Frontal cortex (tissue), 4 donors: ENCODE data around the gene ZSCAN23. TPM values are rescaled to one million over a fixed set of nuclear protein-coding genes. Genes with fewer than 3 reads are reported as not detected.
"Not testable (repeated sequence)": the region's sequence is repeated elsewhere in the genome, so short reads cannot be mapped to it uniquely, and the experiment has no call there.

Experiments
- DNase-seq, 2 donors: peaks; one replicate each; pipeline ENCODE4 v3.0.0; 2012; ENCODE audit warnings: low spot score in 2 of 2
- FAIRE-seq: peaks from 2 replicates; lab custom pipeline; 2012; peaks lifted over from hg19 to GRCh38; lab: Jason Lieb, UNC
- total RNA-seq: library from RNA; depleted of rRNA; stranded (reverse); fragments of >200 nt; gene quantifications from one replicate; pipeline ENCODE4 v1.2.3, GENCODE V29; 2014
- donor health status: control.
- donor health status: control.
- donor health status: control.

ZSCAN23 gene
- total RNA-seq, 1 donor from 2014 or later = 11.0 TPM

DNA sequence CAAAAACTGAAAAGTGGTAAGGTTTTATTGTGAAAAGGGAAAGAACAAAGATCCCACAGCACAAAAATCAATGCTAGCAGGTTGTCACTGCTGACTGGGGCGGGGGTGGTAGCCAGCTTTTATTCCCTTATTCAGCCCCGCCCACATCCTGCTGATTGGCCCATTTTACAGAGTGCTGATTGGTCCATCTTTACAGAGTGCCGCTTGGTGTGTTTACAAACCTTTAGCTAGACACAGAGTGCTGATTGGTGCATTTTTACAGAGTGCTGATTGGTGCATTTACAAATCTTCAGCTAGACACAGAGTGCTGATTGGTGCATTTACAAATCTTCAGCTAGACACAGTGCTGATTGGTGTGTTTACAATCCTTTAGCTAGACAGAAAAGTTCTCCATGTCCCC is 1.5 kb upstream of the ZSCAN23 start:
- not testable (repeated sequence) for FAIRE-seq, DNase-seq

DNA sequence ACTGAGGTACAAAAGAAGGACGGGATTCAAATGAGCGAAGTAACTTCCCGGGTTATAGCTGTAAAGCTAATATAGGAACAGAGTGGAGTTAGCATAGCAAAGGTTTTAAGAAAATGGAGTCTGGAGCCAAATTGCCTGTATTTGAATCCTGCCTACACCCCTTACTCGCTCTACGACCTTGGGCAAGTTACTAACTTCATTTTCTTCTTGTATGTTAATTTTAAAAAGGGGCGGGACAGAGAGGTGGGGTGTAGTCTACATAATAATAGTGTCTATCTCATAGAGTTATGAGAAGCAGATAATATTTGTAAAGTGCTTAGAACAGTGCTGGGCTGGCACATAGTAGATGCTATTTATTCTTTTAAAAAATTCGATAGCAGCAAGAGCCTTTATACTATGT is 705 bp downstream of the ZSCAN23 start:
- FAIRE-seq (no peak), DNase-seq (no peak)

DNA sequence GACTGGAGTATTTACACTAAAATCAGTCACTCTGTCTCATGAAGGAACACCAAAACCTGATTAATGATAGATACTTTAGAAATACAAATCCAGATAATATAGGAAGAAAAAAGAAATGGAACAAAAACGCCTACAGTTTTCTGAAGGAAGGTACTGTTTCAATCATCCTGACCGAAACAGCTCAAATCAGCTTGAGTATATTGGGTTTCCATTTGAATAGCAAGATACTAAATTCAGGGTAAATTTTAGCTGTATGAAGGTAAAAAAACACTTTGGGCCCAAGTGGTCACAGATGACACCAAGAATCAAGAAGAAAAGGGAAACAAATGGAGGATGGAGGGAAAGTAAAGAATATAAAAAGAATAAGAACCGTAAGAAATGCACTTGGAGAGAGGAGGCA is 6.9 kb downstream of the ZSCAN23 start:
- FAIRE-seq = no peak

DNA sequence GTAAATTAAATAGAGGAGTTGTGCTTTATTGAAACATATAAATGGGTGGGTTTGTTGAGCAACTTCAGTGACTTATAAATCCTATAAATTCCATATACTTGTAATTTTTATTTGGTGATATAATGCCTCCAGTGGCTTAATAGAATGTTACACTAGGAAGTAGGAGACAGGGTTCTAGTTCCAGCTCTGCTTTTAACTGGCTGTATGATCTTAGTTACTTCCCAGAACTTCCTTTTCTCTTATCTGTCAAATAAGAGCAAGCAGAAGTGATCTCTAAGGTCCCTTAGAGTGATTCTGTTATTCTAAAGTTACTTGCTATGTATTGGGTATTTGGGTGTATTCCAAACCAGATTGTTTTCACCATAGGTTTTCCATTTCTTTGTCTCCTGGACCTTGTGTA is 10.2 kb downstream of the ZSCAN23 start:
- FAIRE-seq (no peak), DNase-seq (no peak)

More for the DNA sequence above, 6.9 kb downstream of the ZSCAN23 start:
- no peak for DNase-seq

DNA sequence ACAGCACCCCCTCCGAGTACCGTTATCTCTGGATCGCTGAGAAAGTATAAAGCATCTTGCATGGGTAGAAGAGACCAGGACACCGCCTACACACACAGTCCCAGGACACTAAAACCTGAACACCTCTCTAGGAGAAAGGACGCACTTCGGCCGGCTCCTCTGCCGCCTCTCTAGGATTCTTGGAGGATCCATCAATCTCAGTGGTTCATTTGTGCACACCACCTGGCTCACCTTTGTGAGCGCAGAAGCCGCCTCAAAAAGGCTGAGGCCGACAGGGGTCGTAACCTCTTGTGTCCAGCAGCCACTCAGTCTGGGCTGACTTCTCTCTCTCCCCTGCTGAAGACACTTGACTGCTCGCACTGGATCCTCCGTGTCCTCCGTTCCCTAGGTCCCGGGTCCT is 13.5 kb downstream of the ZSCAN23 start:
- FAIRE-seq (no peak), DNase-seq (no peak)

DNA sequence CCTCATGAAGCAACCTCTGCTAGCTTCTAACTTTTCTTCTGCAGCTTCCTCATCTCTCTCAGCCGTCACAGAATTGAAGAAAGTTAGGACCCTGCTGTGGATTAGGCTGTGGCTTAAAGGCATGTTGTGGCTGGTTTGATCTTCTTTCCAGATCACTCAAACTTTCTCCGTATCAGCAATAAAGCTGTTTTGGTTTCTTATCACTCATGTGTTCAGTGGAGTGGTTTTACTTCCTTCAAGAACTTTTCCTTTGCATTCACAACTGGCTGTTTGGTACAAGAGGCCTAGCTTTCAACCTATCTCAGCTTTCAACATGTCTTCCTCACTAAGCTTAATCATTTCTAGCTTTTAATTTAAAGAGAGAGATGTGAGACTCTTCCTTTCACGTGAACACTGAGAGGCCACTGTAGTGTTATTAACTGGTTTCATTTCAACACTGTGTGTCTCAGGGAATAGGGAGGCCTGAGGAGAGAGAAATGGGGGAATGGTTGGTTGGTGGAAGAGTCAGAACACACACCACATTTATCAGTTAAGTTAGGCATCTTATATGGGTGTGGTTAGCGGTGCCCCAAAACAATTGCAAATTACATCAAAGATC is 17.2 kb downstream of the ZSCAN23 start:
- DNase-seq (no peak), FAIRE-seq (no peak)

DNA sequence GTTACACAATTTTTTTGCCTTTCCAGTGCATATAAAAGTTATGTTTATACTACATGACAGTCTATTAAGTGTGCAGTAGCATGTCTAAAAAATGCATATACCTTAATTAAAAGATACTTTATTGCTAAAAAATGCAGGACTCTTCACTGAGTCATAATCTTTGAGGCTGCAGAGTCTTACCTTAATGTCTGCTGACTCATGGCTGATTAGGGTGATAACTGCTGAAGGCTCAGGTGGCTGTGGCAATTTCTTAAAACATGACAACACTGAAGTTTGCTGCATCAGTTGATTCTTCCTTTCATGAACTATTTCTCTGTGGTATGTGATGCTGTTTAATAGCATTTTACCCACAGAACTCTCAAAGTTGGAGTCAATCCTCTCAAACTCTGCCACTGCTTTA is 19.1 kb downstream of the ZSCAN23 start:
- FAIRE-seq (no peak), DNase-seq (no peak)

DNA sequence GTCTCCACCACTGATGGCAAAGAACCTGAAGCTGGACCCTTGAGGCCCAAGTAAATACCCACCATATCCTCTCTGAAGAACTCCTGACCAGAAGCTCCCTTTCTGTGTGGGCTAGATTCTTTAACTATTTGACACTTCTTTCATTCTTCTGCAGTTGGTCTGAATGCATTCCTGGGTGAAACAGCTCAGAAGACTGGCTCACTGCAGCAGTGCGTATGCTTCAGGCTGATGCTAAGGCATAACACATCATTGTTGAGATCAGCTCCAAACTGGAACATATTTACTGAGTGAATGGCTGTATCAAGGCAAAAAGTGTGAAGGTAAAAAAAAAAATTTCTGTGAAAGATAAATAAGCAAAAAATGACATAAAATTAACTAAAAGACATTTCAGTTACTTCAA is 19.7 kb downstream of the ZSCAN23 start:
- FAIRE-seq (no peak), DNase-seq (no peak)

DNA sequence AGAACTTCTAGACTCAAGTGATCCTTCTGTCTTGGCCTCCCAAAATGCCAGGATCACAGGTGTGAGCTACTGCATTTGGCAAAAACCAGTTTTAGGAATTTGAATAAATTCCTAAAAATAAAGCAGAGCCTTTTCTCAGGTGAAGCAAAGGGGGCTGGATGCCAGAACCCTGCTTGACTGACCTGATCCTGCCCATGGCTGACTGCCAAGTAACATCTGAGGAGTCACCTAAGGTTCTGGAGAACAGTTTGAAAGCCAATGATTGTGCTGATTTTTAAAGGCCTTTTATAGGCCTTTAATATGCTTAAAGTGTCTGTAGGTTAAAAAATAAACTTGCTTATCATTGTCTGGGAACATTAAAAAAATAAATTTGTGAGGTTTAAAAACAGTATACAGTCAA is 29.6 kb downstream of the ZSCAN23 start:
- FAIRE-seq (no peak), DNase-seq (no peak)

DNA sequence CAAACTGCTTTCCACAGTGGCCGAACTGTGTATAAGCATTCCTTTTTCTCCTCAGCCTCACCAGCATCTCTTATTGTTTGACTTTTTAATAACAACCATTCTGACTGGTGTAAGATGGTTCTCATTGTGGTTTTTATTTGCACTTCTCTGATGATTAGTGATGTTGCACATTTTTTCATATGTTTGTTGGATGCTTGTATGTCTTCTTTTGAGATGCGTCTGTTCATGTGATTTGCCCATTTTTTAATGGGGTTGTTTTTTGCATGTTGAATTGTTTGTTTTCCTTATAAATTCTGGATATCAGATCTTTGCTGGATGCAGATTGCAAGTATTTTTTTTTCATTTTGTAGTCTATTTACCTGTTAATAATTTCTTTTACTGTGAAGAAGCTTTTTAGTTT is 32.5 kb downstream of the ZSCAN23 start:
- no peak for DNase-seq
- no peak for FAIRE-seq

DNA sequence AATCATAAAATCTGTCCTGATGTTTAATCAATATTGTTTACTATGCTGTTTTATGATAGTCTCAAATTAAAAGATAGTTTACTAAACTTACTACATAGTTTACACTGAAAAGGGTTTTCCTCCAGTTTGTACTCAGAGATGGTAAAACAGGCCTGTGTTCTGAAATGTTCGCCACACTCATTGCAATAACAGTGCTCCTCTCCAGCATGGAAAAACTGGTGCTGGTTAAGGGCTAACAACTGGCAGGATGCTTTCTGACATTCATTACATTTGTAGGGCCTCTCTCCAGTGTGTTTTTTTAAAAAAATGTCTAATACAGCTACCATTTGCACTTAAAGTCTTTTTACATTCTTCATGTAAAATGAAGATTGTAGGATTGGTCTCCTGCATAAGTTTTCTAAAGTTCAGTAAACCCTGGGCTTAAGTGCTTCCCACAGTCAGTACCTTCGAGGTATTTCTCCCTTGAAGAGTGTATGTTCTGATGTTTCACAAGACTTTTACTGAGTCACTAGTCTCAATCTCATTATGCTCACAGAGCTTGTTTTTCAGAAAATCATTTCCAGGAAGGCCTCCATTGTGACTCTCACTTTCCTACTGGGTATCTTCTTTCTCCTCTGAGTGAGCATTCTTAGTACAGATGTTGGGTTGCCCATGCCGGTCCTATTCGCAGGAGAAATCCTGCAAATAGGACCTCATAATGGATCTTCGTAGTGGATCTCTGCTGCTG is 35.1 kb downstream of the ZSCAN23 start:
- no peak for DNase-seq
- no peak for FAIRE-seq

DNA sequence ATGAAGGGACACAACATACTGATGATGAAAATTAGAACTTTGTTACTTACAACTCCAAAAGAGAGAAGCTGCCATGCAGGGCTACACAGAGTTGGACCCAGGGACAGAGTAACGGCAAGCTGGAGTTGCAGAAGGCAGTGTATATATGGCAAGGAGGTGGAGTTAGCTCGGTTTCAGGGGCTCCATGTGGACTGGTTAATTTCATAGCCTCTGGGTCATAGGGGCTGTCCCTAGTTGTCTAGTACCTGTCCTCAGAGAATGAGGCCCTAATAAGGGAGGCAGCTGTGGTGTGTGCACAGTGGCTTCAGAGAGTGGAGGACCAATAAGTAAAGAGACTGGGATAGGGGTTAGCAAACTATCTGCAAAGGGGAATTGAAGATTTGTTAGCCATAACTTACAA is 35.9 kb downstream of the ZSCAN23 start:
- DNase-seq (no peak), FAIRE-seq (no peak)

DNA sequence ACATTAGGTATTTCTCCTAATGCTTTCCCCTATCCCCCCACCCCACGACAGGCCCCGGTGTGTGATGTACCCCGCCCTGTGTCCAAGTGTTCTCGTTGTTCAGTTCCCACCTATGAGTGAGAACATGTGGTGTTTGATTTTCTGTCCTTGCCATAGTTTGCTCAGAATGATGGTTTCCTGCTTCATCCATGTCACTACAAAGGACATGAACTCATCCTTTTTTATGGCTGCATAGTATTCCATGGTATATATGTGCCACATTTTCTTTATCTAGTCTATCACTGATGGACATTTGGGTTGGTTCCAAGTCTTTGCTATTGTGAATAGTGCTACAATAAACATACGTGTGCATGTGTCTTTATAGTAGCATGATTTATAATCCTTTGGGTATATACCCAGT is 39.4 kb downstream of the ZSCAN23 start:
- not testable (repeated sequence) for FAIRE-seq, DNase-seq

DNA sequence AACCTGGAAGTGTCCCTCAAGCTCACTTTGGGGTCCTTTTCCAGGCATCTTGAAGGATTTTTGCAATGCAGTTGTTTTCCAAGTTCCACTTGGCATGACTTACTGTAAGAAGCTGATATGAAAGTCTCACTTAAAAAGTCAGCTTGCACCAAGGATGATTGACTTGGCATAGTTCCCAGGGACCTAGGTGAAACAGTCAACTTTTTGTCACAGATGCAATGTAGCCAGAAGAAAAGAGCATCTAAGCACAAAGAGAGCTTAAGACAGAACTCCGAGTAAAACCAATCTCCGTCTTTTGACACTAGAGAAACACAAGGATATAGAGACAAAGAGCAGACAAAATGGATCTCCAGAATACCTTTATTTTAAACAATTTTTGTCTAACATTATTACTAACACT is 41.1 kb downstream of the ZSCAN23 start:
- no peak for FAIRE-seq
- no peak for DNase-seq

DNA sequence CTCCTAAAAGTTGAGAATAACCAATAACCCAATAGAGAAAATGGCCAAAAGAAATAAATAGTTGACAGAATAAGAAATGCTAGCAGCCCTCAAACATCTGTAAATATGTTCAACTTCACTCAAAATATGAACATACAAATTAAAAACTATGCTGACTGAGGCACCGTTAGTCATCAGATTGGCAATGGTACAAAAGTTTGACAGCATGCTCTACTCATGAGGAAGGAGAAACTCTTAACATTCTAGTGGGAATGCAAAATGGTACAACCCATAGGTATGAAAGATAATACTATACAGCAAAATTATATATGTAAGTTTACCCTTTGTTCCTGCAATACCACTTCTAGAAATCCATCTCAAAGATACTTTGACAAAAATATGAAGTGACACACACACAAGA is 42.1 kb downstream of the ZSCAN23 start:
- FAIRE-seq = no peak

DNA sequence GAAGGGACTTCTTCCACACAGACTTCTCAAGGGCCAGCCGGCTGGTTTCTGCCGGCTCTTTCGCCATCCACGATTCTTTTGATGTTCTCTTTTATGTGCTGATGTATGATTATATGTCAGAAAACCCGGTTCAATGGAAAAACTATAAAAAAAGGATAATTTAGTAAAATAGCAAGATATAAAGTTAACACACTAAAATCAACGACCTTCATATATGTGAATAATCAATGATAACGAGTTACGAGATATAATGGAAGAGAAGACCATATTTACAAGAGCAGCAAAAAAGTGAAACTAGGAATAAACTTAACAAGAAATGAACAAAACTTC is 43.2 kb downstream of the ZSCAN23 start:
- no peak for FAIRE-seq
- no peak for DNase-seq

More for the DNA sequence above, 42.1 kb downstream of the ZSCAN23 start:
- DNase-seq = no peak

DNA sequence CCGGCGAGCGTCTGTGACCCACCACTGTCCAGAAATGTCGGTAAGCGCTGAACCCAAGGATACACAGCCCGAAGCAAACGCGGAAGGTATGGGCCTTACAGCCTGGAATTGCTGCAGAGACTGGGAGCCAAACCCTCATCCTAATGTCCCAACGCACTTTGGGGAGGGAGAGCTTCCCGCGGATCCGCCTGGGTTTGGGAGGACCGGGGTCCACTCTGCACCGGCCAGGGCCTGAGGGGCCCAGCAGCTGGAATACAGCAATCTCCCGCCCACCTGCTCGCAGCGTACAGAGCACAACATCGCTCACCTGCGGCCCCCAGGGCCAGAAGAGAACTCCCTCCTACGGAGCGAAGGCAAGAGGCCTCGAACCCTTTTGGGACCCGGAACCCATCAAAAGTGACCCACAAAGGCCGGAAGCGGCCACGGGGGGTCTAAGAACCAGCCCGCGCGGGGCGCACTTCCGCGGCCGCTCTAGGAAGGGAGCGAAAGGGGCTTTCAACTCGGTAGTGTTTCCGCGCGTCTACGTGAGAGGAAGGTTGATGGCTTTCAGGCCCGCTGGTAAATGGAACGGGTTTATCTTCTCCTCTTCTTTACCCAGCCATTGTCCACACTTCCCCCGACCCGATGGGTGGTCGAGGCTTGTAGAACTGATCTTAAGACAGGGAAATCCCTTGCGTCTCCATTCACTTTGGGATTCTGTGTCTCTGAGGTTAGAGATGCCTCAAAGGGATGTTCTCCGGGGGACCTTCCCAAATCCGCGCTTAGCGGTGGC is 43.8 kb downstream of the ZSCAN23 start, which contains the start of gene ZSCAN12:
Gene ZSCAN12, minus strand, starts transcription at position 398 of the 772 bp plus-strand sequence. CDS start 1,342 bp downstream, outside the sequence.
- DNase-seq (peak; percentile 37 to 63), FAIRE-seq (no peak)

DNA sequence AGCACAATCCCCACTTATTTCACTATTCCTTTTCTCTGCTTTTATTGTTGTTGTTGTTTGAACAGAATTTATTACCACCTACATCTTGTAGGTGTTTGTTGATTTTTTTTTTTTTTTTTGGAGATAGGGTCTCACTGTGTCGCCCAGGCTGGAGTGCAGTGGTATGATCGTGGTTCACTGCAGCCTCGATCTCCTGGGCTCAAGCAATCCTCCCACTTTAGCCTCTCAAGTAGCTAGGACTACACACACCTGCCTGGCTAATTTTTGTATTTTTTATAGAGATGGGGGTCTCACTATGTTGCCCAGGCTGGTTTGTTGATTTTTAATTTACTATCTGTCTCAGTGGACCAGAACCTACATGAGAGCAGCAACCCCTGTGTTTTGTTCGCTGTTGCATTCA is 47.4 kb downstream of the ZSCAN23 start:
- DNase-seq (no peak), FAIRE-seq (no peak)

DNA sequence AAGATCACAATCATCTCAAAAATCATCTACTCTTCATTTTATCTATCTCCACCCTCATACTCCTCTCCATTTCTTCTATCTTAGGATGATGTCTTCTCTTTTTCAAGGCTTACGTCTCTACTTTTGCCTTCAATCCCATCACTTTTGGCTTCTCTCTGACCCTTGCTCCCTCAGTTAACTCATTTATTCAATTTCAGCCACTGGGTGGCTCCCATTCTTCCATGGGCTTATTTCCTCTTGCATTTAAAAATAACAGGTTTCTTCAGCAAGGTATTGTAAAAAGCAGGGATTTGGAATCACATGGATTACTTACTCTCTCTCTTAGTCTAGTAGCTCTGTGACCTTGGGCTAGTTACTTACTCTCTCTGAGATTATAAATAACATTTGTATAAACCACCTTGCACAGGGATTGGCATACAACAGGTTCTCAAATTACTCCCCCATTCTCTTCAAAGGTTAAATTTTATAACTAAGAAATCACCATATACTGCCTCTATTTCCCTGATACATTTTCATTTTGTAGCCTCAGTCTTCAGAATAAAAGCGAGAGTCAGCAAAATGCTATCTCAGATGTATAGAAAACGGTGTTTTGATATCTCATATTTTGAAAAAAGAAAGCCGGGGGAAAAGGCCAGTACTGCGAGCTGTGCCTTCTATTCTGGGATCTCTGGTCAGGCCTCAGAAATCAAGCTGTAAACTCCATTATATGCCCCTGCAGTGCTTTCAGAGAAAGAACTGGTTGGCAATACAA is 49.2 kb downstream of the ZSCAN23 start:
- no peak for DNase-seq

DNA sequence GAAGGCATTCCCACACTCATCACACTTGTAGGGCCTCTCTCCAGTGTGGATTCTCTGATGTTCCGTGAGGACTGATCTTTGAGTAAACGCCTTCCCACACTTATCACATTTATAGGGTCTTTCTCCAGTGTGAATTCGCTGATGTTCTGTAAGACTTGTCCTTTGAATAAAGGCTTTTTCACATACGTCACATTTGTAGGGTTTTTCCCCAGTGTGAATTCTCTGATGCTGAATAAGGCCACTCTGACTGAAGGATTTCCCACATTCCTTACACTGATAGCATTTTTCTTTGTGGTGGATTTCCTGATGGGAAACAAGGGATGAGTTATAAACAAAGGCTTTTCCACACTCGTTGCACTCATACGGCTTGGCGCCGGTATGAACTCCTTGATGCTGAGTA is 52.6 kb downstream of the ZSCAN23 start:
- DNase-seq (no peak), FAIRE-seq (no peak)

More for the DNA sequence above, 49.2 kb downstream of the ZSCAN23 start:
- FAIRE-seq = no peak
